AG08395 (cell line): ENCODE data around the gene MATCAP1.

Source experiments
- DNase-seq: peaks from one replicate; pipeline ENCODE4 v3.0.0; 2012; ENCODE audit warnings: mixed read lengths, low spot score

MATCAP1 gene

GRCh38 chr16:67128417-67128816, 55.3 kb downstream of the MATCAP1 start:
- no peak for DNase-seq
